Measurements from ENCODE around the gene KAT2A.

KAT2A gene

GRCh38 chr17:42112552-42113176 is 8.5 kb downstream of the KAT2A start, which contains the start of gene DHX58:
TSS of gene DHX58 (minus strand) at chr17:42112714. CDS start at chr17:42111892, 822 bp downstream.
- FAIRE-seq (no peak), DNase-seq (ENCODE audit: insufficient read length, low spot score) (no peak)

GRCh38 chr17:42111871-42112551 is 9.2 kb downstream of the KAT2A start:
- no peak for FAIRE-seq
- DNase-seq (ENCODE audit: insufficient read length, low spot score): no peak
- no peak for TF ChIP-seq CTCF (IDR thresholded peaks at IDR 0.05; ENCODE audit: insufficient read depth, missing control alignments)

More at GRCh38 chr17:42112552-42113176, 8.5 kb downstream of the KAT2A start, which contains the start of gene DHX58:
- TF ChIP-seq CTCF (IDR thresholded peaks at IDR 0.05; ENCODE audit: insufficient read depth, missing control alignments): no peak

- DNase-seq (ENCODE audit: insufficient read length, low spot score) (no peak), FAIRE-seq (no peak)
- no peak for TF ChIP-seq CTCF (IDR thresholded peaks at IDR 0.05; ENCODE audit: insufficient read depth, missing control alignments)
Measured at GRCh38 chr17:42111265-42111636, 9.9 kb downstream of the KAT2A start.

- DNase-seq (ENCODE audit: insufficient read length, low spot score) (no peak), FAIRE-seq (no peak)
- no peak for TF ChIP-seq CTCF (IDR thresholded peaks at IDR 0.05; ENCODE audit: insufficient read depth, missing control alignments)
Measured at GRCh38 chr17:42110301-42111264, 10.6 kb downstream of the KAT2A start.

- DNase-seq (ENCODE audit: insufficient read length, low spot score) (no peak), FAIRE-seq (no peak)
- TF ChIP-seq CTCF (IDR thresholded peaks at IDR 0.05; ENCODE audit: insufficient read depth, missing control alignments): no peak
Measured at GRCh38 chr17:42109086-42109485, 12.1 kb downstream of the KAT2A start.

- no peak for FAIRE-seq
- TF ChIP-seq CTCF (IDR thresholded peaks at IDR 0.05; ENCODE audit: insufficient read depth, missing control alignments): no peak
- DNase-seq (ENCODE audit: insufficient read length, low spot score): peak; percentile 100
Measured at GRCh38 chr17:42107597-42108576, 13.3 kb downstream of the KAT2A start.
